ENCODE measurements around the gene RSL24D1. TPM values are rescaled to one million over a fixed set of nuclear protein-coding genes. Genes with fewer than 3 reads are reported as not detected.

RSL24D1 gene
- total RNA-seq, 4 donors from 2014 or later = 52.1 to 56.9 (median 53.7) TPM

- no peaks in the 10 kb centered on the region for H3K27me3 ChIP-seq
- H3K4me1 ChIP-seq = peaks cover 3% of the 10 kb centered on the region
- H3K4me3 ChIP-seq = no peak overlapping the region
- H3K9me3 ChIP-seq = no peaks in the 10 kb centered on the region
- DNase-seq (ENCODE audit: low spot score in 2 of 2) = no peak
- H3K36me3 ChIP-seq = no peaks in the 10 kb centered on the region
- H3K27ac ChIP-seq = no peak overlapping the region
- WGBS = 75% methylated on average over 5 of the region's 5 CpGs
- no peak for TF ChIP-seq POLR2AphosphoS5 (IDR thresholded peaks at IDR 0.05)
Observed at GRCh38 chr15:55239440-55240124, 42.8 kb upstream of the RSL24D1 start.

- H3K36me3 ChIP-seq = no peaks in the 10 kb centered on the region
- WGBS = 65% methylated on average over 2 of the region's 2 CpGs
- H3K27ac ChIP-seq = no peak overlapping the region
Observed at GRCh38 chr15:55238877-55239276, 42.1 kb upstream of the RSL24D1 start.

GRCh38 chr15:55237219-55238130, 40.7 kb upstream of the RSL24D1 start:
- Histone ChIP-seq H3K36me3 (no peaks in the 10 kb centered on the region), H3K27ac (no peak overlapping the region), H3K4me1 (peaks cover 3% of the 10 kb centered on the region), H3K4me3 (no peak overlapping the region), H3K27me3 (no peaks in the 10 kb centered on the region), H3K9me3 (no peaks in the 10 kb centered on the region)
- DNase-seq (ENCODE audit: low spot score in 2 of 2) = no peak
- TF ChIP-seq EP300 (IDR thresholded peaks at IDR 0.05) (no peak), POLR2AphosphoS5 (IDR thresholded peaks at IDR 0.05) (no peak), POLR2A (IDR thresholded peaks at IDR 0.05) (no peak), CTCF (IDR thresholded peaks at IDR 0.05) (no peak)
- WGBS = 97% methylated on average over 6 of the region's 6 CpGs

More at GRCh38 chr15:55238877-55239276, 42.1 kb upstream of the RSL24D1 start:
- Histone ChIP-seq H3K4me1 (peaks cover 3% of the 10 kb centered on the region), H3K9me3 (no peaks in the 10 kb centered on the region), H3K4me3 (no peak overlapping the region), H3K27me3 (no peaks in the 10 kb centered on the region)
- no peak for TF ChIP-seq POLR2A (IDR thresholded peaks at IDR 0.05)
- no peak for TF ChIP-seq POLR2AphosphoS5 (IDR thresholded peaks at IDR 0.05)
- no peak for TF ChIP-seq CTCF (IDR thresholded peaks at IDR 0.05)
- no peak for TF ChIP-seq EP300 (IDR thresholded peaks at IDR 0.05)
- DNase-seq (ENCODE audit: low spot score in 2 of 2) = no peak

- H3K36me3 ChIP-seq = no peaks in the 10 kb centered on the region
- no peak for DNase-seq (ENCODE audit: low spot score in 2 of 2)
- TF ChIP-seq POLR2AphosphoS5 (IDR thresholded peaks at IDR 0.05) (no peak), EP300 (IDR thresholded peaks at IDR 0.05) (no peak), POLR2A (IDR thresholded peaks at IDR 0.05) (no peak), CTCF (IDR thresholded peaks at IDR 0.05) (no peak)
- H3K9me3 ChIP-seq = no peaks in the 10 kb centered on the region
- H3K27ac ChIP-seq = no peak overlapping the region
- H3K4me3 ChIP-seq = no peak overlapping the region
- H3K27me3 ChIP-seq = no peaks in the 10 kb centered on the region
- H3K4me1 ChIP-seq = peaks cover 3% of the 10 kb centered on the region
- WGBS = 89% methylated on average over 4 of the region's 4 CpGs
Observed at GRCh38 chr15:55235546-55236036, 38.9 kb upstream of the RSL24D1 start.

- TF ChIP-seq EP300 (IDR thresholded peaks at IDR 0.05) (no peak), POLR2A (IDR thresholded peaks at IDR 0.05) (no peak), CTCF (IDR thresholded peaks at IDR 0.05) (no peak), POLR2AphosphoS5 (IDR thresholded peaks at IDR 0.05) (no peak)
- H3K27ac ChIP-seq = no peak overlapping the region
- WGBS = 97% methylated on average over 1 of the region's 1 CpG
- H3K4me3 ChIP-seq = no peak overlapping the region
- no peaks in the 10 kb centered on the region for H3K36me3 ChIP-seq
- H3K27me3 ChIP-seq = no peaks in the 10 kb centered on the region
- H3K4me1 ChIP-seq = peaks cover 1% of the 10 kb centered on the region
- no peak for DNase-seq (ENCODE audit: low spot score in 2 of 2)
- no peaks in the 10 kb centered on the region for H3K9me3 ChIP-seq
Observed at GRCh38 chr15:55234800-55235104, 38.0 kb upstream of the RSL24D1 start.
